Breast epithelium (tissue), 3 donors: ENCODE measurements around the gene RTN4.

ENCODE experiments used
- CTCF ChIP-seq, 3 donors: fragments of 450-650 bp; IDR thresholded peaks; one replicate each; pipeline ENCODE4 v1.5.1; 2016 to 2017; ENCODE audit warnings: antibody characterized with exemption in 3 of 3, mild to moderate bottlenecking in 3 of 3, moderate library complexity in 3 of 3
- POLR2A ChIP-seq: fragments of 450-650 bp; IDR thresholded peaks from one replicate; pipeline ENCODE4 v1.6.1; 2016; ENCODE audit warnings: antibody characterized with exemption, mild to moderate bottlenecking, moderate library complexity
- POLR2AphosphoS5 ChIP-seq, 3 donors: sonication (generic); formaldehyde crosslinking; IDR thresholded peaks; one replicate each; pipeline ENCODE4 v1.6.1; 2017; ENCODE audit warnings: antibody characterized with exemption in 3 of 3

DNA sequence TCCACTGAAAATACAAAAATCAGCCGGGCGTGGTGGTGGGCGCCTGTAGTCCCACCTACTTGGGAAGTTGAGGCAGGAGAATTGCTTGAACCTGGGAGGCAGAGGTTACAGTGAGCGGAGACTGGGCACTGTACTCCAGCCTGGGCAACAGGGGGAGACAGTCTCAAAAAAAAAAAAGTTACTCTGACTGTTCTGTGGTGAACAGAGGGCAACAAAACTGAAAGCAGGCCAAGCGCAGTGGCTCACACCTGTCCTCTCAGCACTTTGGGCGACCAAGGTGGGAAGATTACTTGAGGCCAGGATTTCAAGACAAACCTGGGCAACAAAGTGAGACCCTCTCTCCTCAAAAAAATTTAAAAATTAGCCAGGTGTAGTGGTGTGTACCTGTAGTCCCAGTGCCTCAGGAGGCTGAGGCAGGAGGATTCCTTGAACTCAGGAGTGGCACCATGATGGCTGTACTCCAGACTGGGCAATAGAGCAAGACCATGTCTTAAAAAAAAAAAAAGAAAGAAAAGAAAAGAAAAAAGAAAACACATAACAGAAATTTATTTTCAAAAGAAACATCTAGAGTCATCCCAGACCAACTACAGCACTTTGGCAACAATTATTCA, 13.6 kb upstream of the RTN4 start:
- TF ChIP-seq CTCF (IDR thresholded peaks at IDR 0.05) (no peak), POLR2AphosphoS5 (IDR thresholded peaks at IDR 0.05) (no peak), POLR2A (no peak)
